HG02759 (cell line): ENCODE data around the gene SLFNL1.

ENCODE experiments used
- ATAC-seq: cut with Tn5 transposase; IDR thresholded peaks from one replicate; pipeline ENCODE4 v1.9.1; 2021; ENCODE audit warnings: mild to moderate bottlenecking, moderate library complexity; ENCODE audit not compliant: unreplicated experiment

The SLFNL1 gene

DNA sequence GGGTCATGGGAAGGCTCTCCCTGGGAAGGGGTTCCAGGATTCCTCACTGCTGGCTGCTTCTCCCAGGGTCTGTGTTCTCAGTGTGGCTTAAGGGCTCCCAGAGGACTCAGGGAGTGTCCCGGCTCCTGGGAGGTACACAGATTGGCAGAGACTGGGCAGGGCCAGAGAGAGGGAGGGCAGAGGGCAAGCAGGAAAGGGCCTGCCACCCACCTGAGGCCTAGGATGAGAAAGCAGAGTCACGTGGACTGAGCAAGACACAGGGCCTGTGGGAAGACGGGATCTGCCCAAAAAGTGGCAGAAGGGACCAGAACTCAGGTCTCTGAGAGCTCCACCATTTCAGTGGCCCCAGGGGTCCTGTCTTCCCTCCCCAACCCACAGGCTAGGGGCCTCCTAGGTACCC is 871 bp downstream of the SLFNL1 start:
- no peak for ATAC-seq

DNA sequence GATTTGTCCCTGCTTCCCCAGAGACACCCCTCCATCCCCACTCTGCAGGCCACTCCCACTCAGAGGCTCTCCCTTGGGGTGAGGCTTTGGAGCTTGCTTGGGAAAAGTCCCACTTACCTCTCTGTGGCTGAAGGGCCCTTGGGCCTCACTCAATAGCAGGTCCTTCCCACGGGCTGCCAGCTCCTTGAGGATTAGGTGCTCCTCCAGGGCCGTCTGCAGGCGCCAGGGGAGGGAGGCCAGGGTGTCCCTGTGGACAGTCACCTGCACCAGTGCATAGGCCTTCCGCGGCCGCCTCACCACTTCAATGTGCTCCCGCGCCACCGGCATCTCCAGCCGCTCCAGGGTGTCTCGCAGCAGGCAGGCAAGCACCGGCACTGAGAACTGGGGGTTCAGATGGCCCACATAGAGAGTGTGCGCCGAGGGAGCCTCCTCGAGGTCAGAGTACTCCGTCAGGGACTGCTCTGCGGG is 1.4 kb downstream of the SLFNL1 start:
- no peak for ATAC-seq

DNA sequence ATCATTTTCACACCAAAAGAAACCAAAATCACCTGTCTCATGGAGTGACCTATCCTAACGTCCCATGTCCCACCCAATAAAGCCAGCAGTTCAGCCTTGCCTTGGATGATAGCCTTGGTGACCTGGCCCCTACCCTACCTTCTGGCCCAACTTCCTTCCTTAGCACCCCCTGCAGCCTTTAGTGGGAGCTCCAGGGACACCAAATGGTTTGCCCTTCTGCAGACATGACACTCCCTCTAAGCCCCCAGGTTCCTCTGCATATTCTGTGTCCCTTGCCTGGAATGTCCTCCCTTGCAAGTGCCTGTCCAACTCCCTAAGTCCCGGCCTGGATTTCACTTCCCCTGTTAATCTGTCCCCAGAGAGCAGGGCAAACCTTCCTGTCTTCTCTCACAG is 2.2 kb downstream of the SLFNL1 start:
- ATAC-seq: no peak

GRCh38 chr1:41018018-41018410 is 3.5 kb downstream of the SLFNL1 start:
- ATAC-seq: no peak

- ATAC-seq: no peak
These were observed 4.1 kb downstream of the SLFNL1 start for GRCh38 chr1:41017141-41018017.

DNA sequence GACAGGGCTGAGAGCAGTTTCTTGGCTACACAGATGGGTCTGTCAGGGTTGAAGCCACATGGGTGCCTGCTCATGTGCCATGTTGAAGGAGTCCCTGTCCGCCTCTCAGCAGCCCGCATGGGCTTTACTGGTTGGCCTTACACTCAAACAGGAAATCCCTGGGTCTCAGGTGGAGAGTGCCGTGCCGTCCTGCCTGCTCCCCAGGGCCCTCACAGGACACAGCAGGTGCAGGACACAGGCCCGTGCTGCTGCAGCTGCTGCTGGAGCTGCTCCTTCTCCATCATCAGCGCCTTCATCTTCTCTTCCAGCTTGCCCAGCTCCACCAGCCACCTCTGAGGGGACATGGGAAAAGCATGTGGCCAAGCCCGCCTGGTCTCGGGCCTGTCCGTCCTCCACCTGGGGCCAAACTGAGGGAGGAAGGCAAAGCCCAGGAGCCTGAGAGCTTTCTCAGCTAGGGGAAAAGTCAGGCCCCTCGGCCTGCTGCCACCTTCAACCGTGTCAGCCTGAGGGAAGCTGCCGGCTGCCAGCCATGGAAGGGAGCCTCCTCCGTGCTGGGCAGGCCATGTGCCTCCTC is 5.5 kb downstream of the SLFNL1 start:
- ATAC-seq: no peak

GRCh38 chr1:41015281-41015896 is 6.1 kb downstream of the SLFNL1 start:
- no peak for ATAC-seq

DNA sequence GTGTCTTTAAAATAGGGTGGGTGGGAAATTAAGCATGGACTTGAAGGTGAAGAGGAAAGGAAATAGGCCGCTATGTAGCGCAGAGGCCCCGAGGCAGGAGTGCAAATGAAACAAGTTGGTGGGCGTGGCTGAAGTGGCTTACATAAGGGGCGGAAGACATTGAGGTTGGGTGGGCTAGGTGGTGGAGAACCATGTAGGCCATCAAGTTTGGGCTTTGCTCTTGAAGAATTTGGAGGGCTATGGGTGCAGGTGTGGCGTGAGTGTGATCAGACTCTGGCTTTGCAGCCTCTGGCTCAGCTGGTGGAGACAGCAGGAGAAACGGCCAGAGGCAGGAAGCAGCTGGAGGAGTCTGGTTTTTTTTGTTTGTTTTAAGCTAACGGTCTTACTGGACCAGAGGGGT is 6.7 kb downstream of the SLFNL1 start:
- ATAC-seq: no peak

- no peak for ATAC-seq
These were observed 7.7 kb downstream of the SLFNL1 start for GRCh38 chr1:41013796-41014195.

GRCh38 chr1:41013024-41013423 is 8.5 kb downstream of the SLFNL1 start:
- no peak for ATAC-seq

DNA sequence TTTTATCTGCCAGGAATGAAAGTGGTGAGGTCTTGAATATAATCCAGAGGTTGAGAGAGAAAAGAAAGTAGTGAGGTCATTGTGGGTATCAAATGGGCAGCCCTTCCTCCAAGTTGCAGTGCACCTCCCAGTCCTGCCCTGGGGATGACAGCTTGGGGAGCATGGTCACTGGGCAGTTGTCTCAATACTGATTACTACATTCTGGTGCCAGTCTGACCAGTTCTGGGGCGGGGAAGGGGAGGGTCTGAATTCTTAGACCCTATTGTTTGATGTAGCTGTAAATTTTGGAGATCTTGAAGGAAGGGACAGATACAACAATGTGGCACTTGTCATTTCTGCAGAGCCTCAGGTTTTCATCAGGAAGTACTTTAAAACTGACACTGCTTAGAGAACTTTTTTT is 11.2 kb downstream of the SLFNL1 start:
- no peak for ATAC-seq

DNA sequence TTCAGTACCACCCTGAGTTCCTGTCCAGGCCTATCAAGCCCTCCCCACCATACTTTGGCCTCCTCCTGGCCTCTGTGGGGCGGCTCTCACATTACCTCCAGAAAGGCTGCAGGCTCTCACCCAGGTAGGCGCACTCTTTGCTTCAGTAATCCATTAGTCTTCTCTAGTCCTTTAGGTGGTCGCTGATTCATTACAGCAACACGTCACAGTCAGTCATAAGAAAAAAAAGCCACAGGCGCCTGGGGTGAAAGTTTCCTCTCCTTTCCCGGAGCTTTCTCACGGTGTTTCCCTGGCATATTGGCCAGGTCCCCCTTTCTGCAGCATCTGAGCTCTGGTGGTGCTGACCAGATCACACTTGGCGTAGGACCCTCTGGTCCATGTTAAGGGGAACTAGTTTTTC is 12.1 kb downstream of the SLFNL1 start:
- ATAC-seq: no peak

- no peak for ATAC-seq
These were observed 14.3 kb downstream of the SLFNL1 start for GRCh38 chr1:41006942-41007865.

DNA sequence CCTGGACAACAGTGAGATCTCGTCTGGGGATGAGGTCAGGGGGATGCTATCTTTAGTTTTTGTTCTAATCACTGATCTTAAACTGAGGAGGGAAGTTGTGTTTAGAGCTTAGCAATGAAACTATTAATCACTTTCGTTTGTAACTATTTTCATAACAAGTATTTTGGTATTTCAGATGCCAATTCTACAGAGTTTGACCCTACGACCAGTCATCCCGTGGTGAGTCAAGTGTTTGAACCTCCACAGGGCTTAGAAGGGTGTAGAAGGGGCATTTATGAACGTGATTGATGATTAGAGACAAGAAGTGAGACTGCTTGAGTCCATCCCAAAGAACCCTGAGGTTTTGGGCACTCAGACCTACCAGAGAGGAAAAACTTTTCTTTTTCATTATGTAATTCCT is 15.6 kb downstream of the SLFNL1 start:
- no peak for ATAC-seq

- peak; percentile 99 for ATAC-seq
These were observed 17.8 kb downstream of the SLFNL1 start for GRCh38 chr1:41003640-41004220.

- ATAC-seq: peak; percentile 5
These were observed 18.3 kb downstream of the SLFNL1 start for GRCh38 chr1:41003127-41003639.

DNA sequence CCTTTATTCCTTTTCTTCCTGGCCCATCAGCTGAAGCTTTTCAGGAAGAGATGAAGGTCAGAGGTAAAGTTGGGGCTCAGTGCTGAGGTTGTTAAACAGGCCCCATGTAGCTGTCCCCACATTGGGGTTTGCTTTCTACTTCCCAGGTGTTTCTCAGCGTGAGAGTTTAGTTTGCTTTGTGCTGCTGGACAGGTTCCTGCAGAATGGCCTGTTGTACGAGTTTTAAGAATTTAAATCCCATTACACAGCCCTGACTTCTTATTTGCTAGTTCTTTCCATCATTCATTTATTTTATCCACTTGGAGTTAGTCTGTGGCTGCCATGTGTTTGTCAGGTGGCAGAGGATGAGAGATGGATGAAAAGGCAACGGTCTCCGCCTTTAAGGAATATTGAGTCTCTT is 22.9 kb downstream of the SLFNL1 start:
- ATAC-seq: no peak

GRCh38 chr1:40997096-40997495 is 24.4 kb downstream of the SLFNL1 start:
- no peak for ATAC-seq

DNA sequence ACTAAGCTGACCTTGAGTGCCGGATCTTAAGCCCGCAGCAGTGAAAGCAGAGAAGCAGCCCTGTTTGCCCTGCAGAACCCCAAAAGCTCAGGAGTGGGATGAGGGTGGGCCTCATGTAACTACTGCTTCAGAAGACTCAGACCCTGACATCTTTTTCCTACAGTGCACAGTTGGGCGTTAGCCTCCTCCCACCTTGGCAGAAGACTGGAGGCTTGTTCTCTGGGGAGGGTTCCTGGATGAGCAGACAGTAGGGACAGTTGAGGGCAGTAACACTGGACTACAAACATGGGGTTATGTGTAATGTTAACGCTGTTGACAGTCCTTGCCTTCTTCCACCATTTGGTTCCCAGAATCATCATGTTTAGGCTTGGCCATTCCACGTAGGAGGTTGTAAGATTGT is 32.5 kb downstream of the SLFNL1 start:
- ATAC-seq: no peak

DNA sequence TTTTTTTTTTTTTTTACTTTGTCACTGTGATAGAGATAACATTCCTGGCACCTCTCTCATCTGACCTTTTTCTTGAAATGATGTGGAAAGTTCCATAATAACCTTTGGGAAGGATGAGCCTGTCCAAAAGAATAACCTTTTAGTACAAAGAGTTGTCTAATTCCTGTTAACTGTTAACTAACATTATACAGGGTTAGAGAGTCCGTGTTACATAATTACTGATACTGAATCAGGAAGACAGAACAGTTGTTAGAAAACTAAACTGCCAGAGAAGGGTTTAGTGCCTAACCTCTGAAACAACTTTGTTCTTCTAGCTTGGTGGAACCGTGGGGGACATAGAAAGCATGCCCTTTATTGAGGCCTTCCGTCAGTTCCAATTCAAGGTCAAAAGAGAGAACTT is 33.2 kb downstream of the SLFNL1 start:
- ATAC-seq: no peak
